GM12878 (cell line): ENCODE measurements around the gene VWA8.

ENCODE experiments used
- ATF7 ChIP-seq: fragments of 450-650 bp; IDR thresholded peaks from 2 replicates; pipeline ENCODE4 v1.6.1; 2016; ENCODE audit warnings: low read depth, mild to moderate bottlenecking
- CTCF ChIP-seq, 3 experiments: IDR thresholded peaks in 2 of 3; conservative IDR thresholded peaks in 1 of 3; 2 replicates each; pipeline ENCODE4 v1.5.1; 2011; ENCODE audit warnings: low read depth in 3 of 3, low read length in 3 of 3, mild to moderate bottlenecking in 3 of 3, control low read depth in 2 of 3, moderate library complexity in 2 of 3, inconsistent platforms in 1 of 3, mixed read lengths in 1 of 3; ENCODE audit not compliant: control insufficient read depth in 2 of 3, insufficient read depth in 1 of 3; ENCODE audit errors: extremely low read depth in 1 of 3
- E2F8 ChIP-seq: fragments of 450-650 bp; IDR thresholded peaks from 2 replicates; pipeline ENCODE4 v1.6.1; 2018; ENCODE audit warnings: mild to moderate bottlenecking, low read depth, moderate library complexity; ENCODE audit not compliant: partially characterized antibody
- RAD21 ChIP-seq: IDR thresholded peaks from 2 replicates; pipeline ENCODE4 v1.6.1; 2011; ENCODE audit warnings: mild to moderate bottlenecking, low read depth, low read length, moderate library complexity; ENCODE audit not compliant: insufficient read depth
- TF ChIP-seq, protein P1 (sequence below): fragments of 450-650 bp; formaldehyde crosslinking; IDR thresholded peaks from 2 replicates; pipeline ENCODE4 v1.4.0; 2022; ENCODE audit warnings: mild to moderate bottlenecking, moderate library complexity
- TF ChIP-seq, protein P2 (sequence below): IDR thresholded peaks from 2 replicates; pipeline ENCODE4 v1.6.1; 2011; ENCODE audit warnings: low read depth, mild to moderate bottlenecking, low read length, moderate library complexity, borderline replicate concordance; ENCODE audit errors: extremely low read depth

GRCh38 chr13:41822560-41822959, 138.3 kb downstream of the VWA8 start:
- TF ChIP-seq E2F8 = no peak
- TF ChIP-seq, protein P1, sequence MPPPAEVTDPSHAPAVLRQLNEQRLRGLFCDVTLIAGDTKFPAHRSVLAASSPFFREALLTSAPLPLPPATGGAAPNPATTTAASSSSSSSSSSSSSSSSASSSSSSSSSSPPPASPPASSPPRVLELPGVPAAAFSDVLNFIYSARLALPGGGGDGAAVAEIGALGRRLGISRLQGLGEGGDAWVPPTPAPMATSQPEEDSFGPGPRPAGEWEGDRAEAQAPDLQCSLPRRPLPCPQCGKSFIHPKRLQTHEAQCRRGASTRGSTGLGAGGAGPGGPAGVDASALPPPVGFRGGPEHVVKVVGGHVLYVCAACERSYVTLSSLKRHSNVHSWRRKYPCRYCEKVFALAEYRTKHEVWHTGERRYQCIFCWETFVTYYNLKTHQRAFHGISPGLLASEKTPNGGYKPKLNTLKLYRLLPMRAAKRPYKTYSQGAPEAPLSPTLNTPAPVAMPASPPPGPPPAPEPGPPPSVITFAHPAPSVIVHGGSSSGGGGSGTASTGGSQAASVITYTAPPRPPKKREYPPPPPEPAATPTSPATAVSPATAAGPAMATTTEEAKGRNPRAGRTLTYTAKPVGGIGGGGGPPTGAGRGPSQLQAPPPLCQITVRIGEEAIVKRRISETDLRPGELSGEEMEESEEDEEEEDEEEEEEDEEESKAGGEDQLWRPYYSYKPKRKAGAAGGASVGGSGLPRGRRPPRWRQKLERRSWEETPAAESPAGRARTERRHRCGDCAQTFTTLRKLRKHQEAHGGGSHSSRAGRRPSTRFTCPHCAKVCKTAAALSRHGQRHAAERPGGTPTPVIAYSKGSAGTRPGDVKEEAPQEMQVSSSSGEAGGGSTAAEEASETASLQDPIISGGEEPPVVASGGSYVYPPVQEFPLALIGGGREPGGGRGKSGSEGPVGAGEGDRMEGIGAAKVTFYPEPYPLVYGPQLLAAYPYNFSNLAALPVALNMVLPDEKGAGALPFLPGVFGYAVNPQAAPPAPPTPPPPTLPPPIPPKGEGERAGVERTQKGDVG = no peak
- TF ChIP-seq, protein P2, sequence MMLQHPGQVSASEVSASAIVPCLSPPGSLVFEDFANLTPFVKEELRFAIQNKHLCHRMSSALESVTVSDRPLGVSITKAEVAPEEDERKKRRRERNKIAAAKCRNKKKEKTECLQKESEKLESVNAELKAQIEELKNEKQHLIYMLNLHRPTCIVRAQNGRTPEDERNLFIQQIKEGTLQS = no peak
- TF ChIP-seq RAD21 = no peak
- no peak for TF ChIP-seq CTCF (IDR thresholded peaks at IDR 0.05 in 2 of 3, conservative IDR thresholded peaks at IDR 0.05 in 1 of 3; ENCODE audit: control insufficient read depth in 2 of 3, extremely low read depth in 1 of 3, insufficient read depth in 1 of 3, low read depth in 3 of 3, low read length in 3 of 3)
- TF ChIP-seq ATF7 = no peak
